Suprapubic skin (tissue), 3 donors: ENCODE data around the gene ZNF592.

ENCODE experiments used
- CTCF ChIP-seq, 2 donors: fragments of 200-600 bp in 1 of 2; fragments of 450-650 bp in 1 of 2; sonication (generic) in 1 of 2; IDR thresholded peaks; one replicate each; pipeline ENCODE4 v1.5.1; 2016 to 2019; ENCODE audit warnings: antibody characterized with exemption in 2 of 2, mild to moderate bottlenecking in 1 of 2, moderate library complexity in 1 of 2
- POLR2A ChIP-seq, 2 donors: fragments of 450-650 bp; IDR thresholded peaks; one replicate each; pipeline ENCODE4 v1.6.1; 2017; ENCODE audit warnings: antibody characterized with exemption in 2 of 2, mild to moderate bottlenecking in 2 of 2, moderate library complexity in 2 of 2

- TF ChIP-seq CTCF (IDR thresholded peaks at IDR 0.05) (no peak), POLR2A (IDR thresholded peaks at IDR 0.05) (no peak)
Observed at GRCh38 chr15:84780492-84780891, 32.1 kb downstream of the ZNF592 start.
